IPS-NIHi7 (cell line): Measurements from ENCODE around the gene CD63.
A peak's percentile ranks its signal among the peaks of the same experiment; 100 is the strongest.

ENCODE experiments used
- DNase-seq: peaks from one replicate; pipeline ENCODE4 v3.0.0; 2012; ENCODE audit warnings: mixed read lengths; ENCODE audit errors: extremely low spot score

CD63 gene

DNA sequence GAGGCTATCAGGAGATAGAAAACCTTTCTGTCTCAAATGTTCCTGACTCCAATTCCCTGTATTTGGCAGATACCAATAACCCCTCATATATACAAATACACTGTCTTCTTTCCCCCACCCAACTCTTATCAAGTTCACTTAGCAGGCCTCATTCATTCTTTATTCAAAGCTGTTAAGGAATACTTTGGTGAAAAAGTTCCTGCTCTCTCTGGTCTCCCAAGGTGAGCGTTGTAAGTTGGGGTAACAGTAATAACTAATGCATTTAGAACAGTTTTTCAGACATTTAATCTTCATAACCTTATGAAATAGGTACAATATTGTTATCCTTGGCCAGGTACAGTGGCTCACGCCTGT lies 10.2 kb upstream of the CD63 start:
- no peak for DNase-seq

DNA sequence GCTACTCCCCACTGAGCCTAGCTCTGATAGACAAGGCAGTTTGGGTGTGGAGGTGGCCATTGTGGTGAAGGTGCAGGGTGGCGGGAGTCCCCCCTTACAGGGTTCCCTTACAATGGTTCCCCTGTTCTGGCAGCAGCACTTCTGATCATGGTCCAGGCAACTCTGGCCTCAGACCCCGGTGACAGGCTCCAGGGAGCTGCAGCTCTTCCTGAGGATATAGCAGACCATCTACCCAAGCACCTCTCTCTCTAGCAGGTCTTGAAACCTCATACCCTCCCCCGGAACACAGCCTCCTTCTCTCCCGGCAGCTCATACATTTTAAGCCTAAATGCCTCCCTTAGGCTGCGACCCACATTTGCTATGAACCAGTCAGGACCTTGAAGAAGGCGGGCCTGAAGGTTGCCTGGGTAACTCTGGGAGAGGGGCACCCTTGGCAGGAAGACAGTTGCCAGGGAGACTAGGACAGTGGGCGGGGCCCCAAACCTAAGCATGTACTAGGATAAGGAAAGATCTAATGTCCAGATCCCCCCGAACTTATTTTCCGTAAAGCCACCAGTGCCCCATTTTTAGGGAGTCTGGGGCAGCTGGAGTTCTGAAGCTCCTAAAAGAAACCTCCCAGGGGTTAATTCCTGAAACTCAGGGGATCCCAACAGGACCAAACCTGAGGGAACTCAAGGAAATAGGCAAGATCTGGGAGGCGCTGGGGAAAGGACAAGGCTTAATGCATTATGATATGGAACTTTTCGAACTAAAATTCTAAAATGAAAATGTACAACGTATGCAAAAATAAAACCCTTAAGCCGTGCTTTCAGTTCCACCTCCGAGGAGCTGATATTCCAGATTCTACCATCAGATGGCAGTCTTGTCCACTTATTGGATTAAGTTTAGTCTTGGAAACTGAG lies 9.6 kb upstream of the CD63 start:
- DNase-seq, result peak; percentile 76

DNA sequence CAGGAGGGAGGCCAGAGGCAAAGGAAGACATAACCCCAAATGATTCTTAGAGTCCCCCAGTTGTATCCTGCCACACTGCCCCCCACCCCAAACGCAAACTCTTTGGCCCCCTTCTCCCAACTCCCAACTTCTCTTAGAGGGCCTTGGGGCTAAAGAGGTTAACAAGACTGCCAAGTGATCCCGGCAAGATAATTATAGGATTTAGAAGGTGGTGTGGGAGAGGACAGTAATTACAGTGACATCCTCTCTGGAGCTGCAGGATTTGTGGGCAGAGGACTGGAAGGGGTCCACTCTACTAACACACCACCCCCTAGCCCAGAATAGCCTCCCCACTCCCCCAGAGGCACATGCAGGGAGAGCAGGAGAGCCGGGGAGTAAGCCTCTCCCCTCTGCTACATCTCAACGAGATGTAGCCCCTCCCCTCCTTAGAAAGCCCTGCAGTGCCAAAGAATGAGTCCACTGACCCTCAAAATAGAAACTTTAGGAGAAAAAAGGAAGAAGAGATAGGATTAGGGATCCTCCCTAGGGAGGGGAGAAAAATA lies 8.8 kb upstream of the CD63 start:
- no peak for DNase-seq

DNA sequence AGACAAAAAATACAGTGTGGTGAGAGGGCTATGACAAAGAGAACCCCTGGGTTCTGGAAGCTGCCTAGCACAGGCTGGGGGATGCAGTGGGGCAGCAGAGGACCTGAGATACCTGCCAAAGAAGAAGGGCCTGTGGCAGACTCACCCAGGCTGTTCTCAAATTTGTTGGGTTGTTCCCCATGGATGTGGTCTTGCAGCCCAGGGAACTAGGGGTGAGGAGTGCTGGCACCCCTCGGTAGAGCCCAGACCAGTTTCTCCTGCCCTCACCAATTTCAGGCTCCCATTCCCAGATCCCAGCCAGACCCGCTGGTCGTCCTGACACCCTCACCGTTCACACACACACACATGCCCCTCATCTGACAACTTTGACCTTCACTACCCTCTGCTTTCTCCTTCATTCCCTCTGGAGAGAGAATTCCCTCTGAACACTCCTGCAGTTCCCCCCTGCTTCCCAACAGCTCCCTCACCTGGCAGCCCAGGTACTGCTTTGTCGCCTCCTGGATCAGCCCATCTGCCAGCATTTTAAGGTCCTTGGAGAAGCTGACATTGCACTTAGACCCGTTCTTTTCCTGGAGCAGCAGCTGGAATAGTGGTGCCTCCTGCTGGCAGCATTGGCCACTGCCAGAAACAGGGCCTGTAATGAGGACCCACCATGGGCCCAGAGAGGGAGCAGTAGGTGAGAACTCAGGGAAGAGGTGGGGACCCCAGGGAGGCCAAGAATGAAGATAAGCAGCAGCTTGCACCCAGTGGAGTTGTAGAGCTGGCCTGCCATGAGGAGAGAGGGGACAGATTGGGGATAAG lies 8.2 kb upstream of the CD63 start:
- DNase-seq, result peak; percentile 81

DNA sequence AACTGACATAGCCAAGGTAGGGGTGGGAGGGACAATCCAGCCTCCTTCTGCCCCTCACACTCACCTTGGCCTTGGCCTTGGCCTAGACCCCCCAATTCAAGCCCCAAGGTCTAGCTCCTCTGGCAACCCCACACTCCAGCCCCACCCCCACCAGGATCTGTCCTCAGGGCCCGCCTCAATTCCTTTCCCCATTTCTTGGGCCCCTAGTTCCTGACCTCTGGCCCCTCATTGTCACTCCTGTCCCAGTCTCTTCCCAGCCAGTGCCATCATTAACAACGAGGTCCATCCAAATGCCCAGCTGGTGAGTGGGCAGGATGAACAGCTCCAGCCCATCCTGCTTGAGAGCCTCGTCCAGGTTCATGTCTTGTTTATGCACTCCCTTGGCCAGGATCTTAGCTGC lies 7.3 kb upstream of the CD63 start:
- no peak for DNase-seq

DNA sequence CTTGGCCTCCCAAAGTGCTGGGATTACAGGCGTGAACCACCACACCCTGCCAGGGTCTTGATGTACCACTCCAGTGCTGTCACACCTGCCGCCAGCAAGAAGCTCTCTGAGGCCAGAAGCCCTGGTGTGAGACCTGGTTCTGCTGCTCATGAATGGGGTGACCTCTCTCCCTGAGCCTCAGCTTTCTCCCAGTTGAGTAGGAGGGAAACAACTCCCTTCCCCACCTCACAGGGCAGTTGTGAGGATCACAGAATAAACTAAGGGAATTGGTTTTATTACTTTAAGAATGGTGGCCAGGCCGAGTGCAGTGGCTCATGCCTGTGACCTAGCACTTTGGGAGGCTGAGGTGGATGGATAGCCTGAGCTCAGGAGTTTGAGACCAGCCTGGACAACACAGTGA lies 5.8 kb upstream of the CD63 start:
- no peak for DNase-seq

DNA sequence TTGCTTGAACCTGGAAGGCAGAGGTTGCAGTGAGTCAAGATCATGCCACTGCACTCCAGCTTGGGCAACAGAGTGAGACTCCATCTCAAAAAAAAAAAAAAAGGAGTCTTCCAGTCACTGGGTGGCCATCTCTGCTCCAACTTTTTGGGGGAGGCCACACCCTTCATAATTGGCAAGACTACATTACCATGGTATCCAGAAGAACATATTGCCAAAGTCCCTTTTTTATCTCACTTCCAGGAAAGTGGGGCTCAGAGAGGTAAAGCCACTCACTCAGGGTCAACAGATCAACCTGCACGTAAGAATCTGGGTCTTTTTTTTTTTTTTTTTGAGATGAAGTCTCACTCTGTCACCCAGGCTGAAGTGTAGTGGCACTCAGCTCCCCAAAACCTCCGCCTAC lies 5.0 kb upstream of the CD63 start:
- no peak for DNase-seq

DNA sequence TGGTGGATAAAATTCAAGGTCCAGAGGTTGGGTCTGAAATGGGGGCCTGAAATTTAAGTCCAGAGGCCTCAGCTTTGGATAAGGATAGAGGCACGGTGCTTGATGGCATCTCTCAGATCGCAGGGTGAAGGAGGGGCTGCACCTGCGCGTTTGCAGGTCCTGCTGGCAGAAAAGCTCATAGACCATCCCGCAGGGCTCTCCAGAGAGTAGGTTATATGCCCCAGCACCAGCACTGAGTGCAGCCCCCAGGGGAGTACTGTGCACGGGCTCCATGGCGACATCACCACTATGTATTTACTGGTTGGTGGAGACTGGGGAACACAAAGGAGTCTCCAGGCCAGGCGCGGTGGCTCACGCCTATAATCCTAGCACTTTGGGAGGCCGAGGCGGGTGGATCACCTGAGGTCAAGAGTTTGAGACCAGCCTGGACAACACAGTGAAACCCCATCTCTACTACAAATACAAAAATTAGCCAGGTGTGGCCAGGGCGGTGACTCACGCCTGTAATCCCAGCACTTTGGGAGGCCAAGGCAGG lies 4.3 kb upstream of the CD63 start:
- no peak for DNase-seq

DNA sequence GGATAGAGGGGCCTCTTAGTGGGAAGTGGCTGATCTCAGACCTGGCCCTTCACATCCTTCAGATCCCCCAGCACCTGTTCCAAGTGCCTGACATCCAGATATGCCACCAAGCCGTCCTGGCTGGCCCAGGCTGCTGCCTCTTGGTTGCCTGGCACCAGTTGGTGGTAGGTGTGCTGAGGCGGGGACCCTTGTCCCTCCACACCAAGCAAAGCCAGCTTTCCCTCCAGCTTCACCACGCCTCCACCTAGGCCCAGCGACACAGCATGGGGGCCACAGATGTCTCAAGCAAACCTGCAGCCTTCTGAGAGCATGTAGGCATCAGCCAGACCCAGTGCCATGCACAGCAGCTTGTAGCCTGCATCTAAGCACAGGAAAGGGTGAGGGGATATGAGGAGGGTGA lies 3.5 kb upstream of the CD63 start:
- no peak for DNase-seq

DNA sequence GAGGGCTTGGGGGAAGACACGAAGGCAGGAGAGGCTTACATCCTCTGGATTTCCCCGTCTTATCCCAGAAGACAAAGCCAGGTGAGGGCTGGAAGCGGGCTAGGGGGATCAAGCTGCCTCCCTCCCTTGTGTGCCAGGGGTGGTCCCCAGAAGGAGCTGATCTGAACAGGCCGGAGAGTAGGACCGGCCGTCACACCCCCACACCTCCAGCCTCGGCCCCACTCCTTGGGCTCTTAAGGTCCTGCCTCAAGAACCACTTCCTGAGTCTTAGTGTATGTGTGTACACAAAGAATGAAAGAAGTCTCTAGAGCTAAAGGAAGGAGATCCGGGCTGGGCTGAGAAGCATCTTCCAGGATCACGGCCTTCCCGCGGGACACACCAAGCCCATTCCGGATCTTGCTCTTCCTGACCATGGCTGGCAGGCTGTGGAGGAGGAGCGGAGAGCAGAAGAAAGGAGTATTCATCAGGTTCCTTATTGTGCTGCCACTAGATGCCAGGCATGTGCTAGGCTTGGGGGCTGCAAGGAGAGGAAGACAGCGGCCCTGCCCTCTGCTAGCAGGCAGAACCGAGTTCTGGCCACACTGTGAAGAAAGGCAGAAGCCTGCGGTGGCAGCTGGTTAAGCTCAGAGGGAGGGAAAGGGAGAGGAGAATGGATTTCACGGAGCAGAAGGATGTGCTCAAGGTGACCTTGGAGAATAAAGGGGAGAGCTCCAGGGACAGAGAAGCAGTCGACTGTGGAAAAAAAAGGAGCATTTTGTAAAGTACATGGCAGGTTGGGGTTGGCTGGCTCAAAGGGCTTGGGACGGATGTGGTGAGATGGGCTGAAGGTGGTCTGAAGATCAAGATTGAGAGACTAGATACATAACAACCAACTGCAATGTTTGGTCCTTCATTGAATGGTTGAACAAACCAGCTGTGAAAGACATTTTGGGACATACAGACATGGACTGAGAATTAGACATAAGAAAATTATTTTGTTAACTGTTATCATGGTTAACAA lies 1.3 kb upstream of the CD63 start:
- DNase-seq, result no peak

DNA sequence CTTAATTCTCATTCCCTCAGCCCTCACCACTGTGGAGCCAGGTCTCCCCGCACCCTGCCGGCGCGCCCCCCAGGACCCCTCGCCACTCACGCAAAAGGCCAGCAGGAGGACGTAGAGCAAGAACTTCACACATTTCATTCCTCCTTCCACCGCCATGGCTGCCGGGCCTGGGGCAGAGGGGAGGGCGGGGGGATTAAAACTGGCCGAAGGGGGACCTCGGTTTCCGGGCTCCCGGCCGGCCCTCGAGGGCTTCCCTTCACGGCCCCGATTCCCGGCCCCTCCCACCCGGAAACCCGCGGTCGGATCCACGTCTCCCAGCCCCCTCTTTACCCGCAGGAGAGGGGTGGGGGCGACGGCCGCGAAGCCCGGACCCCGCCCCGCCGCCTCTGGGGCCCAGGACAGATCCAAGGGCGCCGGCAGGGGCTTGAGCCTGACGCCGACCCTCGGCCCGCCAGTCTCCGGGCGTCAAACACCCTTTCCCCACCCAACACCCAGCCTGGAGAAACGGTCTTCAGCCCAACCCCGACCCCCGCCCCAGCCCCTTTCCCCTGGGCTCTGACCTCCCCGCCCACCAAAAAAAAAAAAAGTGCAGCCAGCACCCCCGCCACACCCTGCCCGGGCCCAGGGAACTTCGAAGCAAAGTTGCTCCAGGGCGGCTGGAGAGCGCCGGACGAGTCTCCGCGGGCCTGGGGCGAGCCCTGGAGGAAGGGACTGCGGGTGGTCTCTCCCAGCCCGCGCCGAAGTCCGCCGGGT lies 447 bp downstream of the CD63 start:
- no peak for DNase-seq

DNA sequence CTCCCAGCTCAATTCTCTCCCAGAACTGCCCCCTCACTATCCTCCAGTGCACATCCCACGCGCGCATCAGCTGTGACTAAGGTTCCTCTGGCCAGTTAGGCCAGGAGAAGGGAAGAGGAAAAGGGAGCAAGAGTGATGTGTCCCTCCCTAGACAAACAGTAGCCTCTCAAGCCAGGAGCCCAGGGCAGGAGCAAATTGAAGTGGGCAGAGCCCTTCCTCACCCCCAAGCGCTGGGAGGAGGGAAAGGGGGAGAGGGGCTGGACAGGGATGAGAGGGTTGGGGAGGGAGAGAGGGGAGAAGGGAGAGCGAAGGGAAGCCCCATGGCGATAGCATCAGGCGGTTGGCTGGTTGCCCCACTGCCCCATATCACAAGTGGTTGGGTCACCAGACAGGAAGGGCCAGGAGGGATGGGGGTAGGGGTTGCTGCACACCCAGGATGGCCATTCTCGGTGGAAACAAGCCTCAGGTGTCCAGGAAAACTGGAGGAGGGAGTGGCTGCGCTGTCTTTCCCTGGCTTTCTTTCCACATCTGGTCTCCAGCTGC lies 1.1 kb downstream of the CD63 start:
- no peak for DNase-seq

DNA sequence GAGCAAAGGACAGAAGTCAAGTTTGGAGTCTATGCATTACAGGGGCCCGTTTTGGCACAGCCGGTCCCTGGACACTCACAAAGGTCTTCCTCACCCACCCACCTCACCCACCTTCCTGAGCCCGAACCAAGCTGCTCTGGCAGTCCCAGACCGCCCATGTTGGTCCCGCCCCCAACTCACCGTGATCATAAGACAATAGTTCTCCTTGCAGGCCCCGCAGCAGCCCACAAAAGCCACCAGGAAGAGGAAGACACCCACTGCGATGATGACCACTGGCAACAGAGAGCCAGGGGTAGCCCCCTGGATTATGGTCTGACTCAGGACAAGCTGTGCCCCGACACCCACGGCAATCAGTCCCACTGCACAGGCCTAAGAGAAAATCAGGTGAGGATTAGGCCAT lies 1.8 kb downstream of the CD63 start:
- DNase-seq, result no peak

DNA sequence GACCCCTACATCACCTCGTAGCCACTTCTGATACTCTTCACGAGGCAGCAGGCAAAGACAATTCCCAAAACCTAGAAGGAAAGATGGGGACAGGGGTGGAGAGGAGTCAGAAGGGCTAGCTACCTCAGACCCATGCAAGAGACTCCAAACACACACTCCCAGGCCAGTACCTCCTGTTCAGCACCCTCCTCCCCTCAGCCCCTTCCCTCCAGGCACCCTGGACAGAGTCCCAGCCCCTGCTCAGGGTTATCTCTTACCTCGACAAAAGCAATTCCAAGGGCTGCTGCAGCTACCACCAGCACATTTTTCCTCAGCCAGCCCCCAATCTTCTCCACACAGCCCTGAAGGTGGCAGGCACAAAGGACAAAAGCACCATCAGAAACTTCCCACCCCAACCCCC lies 3.3 kb downstream of the CD63 start:
- DNase-seq, result no peak

DNA sequence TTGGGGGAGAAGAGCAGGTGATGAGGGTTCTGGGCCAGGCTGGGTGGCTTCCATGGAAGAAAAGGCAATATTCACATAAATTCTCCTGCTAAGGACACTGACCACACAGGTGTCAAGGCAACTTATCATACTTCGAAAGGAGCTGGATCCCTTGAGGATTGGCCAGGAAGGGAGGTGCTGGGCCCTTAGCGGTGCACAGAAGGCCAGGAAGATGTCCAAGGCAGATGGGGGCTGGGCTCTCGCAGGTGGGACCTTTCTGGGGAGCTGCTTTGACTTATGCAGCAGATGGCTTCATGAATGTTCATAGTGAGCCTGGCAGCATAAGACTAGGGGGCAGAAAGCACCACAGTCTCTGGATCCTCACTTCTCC lies 3.9 kb downstream of the CD63 start:
- no peak for DNase-seq

DNA sequence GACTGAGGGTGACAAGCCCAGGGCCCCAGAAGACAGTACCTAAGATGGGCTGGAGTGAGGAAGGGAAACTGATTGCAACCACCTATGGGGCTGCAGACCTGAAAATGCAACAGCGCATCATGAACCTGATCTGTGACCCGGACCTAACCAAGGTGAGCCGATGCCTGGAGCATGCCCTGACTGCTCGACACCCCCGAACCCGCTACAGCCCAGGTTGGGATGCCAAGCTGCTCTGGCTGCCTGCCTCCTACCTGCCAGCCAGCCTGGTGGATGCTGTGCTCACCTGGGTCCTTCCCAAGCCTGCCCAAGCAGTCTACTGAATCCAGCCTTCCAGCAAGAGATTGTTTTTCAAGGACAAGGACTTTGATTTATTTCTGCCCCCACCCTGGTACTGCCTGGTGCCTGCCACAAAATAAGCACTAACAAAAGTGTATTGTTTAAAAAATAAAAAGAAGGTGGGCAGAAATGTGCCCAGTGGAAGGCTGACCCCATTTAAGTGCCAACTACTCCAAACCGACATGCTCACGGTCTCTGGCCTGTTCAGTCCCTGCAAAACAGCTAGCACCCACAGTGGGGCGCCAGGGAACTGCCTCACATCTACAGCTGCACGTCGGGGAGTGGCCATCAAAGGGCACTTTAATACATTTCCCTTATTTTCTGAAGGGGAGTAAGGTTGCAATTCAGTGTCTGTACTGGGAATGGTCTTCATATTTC lies 4.4 kb downstream of the CD63 start:
- peak; percentile 46 for DNase-seq

DNA sequence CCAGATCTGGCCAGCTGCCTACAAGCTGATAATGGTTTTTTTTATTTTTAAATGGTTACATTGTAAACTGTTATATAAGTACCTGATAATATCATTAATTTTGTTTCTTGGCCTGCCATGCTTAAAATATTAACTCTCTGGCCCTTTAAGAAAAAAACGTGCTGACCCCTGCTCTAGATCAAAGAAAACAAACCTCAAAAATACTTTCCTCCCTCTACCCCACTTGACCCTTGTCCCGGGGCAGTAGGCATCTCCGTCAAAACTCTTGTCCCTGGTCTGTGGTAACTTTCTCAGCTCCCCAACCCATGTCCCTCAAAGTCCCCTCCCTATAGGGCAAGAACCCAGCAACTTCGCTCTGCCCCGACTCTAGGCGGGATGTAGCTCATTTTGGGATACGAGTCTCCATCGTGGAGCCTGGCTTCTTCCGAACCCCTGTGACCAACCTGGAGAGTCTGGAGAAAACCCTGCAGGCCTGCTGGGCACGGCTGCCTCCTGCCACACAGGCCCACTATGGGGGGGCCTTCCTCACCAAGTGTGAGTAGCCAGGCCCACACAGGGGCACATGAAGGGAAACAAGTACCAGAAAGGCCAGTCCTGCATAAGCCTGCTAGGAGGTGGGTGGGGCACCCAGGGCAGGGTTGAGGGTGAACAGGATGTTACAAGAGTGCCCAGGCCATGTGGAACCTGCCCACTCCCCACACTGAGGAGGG lies 5.1 kb downstream of the CD63 start:
- DNase-seq, result no peak

DNA sequence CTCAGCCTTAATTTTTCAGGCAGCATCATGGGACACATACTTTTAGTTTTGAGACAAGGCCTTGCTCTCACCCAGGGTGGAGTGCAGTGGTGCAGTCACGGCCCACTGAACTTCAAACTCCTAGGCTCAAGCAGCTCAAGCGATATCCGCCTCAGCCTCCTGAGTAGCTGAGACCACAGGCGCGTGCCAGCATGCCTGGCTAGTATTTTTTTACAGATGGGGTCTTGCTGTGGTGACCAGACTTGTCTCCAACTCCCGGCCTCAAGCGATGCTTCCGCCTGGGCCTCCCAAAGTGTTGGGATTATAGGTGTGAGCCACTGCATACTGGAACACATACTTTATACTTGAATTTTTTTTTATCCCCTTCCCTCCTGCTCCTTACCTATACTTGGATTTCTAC lies 5.9 kb downstream of the CD63 start:
- no peak for DNase-seq

DNA sequence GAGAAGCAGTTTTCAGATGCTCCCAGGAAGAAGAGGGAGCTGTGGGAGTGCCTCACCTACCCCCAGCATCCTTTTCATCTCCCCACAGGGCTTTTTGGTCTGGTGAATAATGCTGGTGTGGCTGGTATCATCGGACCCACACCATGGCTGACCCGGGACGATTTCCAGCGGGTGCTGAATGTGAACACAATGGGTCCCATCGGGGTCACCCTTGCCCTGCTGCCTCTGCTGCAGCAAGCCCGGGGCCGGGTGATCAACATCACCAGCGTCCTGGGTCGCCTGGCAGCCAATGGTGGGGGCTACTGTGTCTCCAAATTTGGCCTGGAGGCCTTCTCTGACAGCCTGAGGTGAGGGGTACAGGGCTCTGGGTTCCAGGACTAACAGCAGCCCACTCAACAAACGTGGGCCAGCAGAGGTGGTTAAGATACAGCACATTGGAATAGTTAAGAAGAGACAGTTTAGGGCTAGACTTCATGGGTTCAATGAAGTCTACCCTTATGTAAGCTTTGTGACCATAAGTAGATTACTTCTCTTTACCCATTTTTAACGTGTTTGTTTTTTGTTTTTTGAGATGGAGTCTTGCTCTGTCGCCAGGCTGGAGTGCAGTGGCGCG lies 7.1 kb downstream of the CD63 start:
- no peak for DNase-seq
